GDM1 (cell line): ENCODE measurements around the gene GNPTG.

Source experiments
- DNase-seq: peaks from one replicate; lab custom pipeline; 2025; lab: John Stamatoyannopoulos, UW

The GNPTG gene

GRCh38 chr16:1351582-1352362 is at the start of gene GNPTG, which contains the start of gene TSR3:
Gene GNPTG, plus strand, starts transcription at chr16:1351931. Its CDS starts 35 bp downstream, at chr16:1351966.
Gene TSR3, minus strand, starts transcription at chr16:1351878. Its CDS starts 74 bp downstream, at chr16:1351804.
- DNase-seq, result peak; percentile 86

DNA sequence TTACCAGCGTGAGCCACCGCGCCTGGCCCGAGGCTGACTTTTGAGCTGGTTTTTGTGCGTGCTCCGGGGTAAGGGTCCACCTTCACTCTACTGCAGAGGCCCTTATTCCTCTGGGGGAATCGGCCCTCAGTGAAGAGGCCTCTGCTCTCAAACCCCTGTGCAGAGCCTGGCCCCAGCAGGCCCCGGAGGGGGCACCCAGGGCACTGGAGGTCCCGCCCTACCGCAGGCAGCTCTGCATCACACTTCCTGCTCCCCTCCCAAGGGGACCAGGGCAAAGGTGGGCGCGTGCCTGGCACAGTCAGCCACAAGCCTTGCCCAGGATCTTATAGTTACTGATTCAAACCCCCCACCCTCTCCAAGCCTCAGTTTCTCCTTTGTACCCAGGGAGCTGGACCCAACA is 45.9 kb upstream of the GNPTG start:
- no peak for DNase-seq

DNA sequence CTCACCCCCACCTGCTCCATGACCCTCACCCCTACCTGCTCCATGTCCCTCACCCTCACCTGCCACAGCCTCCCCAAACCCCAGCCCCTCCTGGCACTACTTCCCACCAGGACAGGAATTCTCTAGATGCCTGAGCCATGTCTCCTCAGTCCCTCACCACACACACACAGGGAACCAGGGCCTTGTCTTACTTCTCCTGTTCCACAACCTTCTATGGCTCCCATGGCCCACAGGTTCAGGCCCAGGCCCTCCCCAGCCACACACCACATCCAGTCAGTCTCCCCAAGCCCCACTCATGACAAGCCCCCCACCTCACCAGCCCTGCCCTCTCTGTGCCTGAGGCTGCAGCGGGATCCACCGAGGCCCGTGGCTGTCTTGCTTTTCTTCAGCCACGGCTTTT is 45.4 kb upstream of the GNPTG start:
- no peak for DNase-seq

DNA sequence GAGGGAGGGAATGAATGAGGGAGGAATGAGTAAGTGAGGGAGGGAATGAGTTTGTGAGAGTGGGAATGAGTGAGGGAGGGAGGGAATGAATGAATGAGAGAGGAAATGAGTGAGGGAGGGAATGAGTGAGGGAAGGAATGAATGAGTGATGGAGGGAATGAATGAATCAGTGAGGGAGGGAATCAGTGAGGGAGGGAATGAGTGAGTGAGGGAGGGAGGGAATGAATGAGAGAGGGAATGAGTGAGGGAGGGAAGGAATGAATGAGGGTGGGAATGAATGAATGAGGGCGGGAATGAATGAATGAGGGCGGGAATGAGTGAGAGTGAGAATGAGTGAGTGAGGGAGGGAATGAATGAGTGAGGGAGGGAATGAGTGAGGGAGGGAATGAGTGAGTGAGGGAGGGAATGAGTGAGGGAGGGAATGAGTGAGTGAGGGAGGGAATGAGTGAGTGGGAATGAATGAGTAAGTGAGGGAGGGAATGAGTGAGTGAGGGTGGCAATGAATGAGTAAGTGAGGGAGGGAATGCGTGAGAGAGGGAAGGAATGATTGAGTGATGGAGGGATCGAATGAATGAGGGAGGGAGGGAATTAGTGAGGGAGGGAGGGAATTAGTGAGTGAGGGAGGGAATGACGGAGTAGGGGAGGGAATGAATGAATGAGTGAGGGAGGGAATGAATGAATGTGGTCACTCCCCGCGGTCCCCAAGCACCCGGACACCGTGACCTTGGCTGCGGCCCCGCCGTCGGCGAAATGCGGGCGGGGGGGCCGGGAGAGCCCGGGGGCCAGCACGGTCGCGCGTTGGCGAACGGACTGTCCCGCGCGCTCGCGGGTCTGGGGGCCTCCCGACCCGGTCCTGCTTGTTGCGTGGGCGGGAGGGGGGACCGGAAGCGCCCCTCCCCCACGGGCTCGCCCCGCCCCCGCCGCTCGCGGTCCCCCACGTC is 43.4 kb upstream of the GNPTG start:
- DNase-seq, result no peak

DNA sequence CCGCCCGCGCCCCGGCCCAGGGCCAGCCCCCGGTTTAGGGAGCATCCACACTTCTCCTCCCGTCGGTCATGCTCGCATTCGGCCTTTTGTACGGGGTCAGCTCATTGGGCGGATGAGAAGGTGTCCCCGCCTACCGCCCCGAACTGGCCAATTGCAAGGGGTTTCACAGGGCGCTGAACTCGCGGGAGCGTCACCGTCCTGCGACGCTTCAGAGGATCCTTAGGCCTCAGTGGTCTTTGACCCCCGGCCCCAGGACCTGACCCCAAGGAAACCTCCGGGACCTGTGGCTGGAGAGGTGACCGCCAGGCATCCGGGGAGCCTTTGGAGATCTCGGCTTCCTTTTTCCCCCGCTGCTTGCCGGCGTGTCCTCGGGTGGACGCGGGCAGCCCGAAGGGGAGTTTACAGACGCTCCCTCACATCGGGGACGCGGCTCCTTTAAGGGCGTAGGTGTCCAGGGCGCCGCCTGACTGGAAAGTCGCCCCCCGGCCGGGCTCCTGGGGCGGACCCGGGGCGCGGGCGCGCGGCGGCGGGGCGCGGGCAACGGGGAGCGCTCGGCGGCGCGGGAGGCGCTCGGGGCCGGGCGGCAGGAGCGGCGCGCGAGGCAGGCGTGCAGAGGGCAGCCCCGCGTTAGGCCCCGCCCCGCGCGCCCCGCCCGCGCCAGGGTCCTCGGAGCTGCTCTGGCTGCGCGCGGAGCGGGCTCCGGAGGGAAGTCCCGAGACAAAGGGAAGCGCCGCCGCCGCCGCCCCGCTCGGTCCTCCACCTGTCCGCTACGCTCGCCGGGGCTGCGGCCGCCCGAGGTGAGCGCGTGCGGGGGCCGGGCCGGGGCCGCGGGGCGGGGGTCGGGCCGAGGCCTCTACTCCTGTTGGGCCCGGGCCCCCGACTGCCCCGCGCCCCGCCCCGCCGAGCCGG is 42.5 kb upstream of the GNPTG start, which contains the start of gene UBE2I:
UBE2I (plus strand) TSS at position 660 of the 909 bp plus-strand sequence. CDS start 4,395 bp downstream, outside the sequence.
- DNase-seq, result peak; percentile 96

DNA sequence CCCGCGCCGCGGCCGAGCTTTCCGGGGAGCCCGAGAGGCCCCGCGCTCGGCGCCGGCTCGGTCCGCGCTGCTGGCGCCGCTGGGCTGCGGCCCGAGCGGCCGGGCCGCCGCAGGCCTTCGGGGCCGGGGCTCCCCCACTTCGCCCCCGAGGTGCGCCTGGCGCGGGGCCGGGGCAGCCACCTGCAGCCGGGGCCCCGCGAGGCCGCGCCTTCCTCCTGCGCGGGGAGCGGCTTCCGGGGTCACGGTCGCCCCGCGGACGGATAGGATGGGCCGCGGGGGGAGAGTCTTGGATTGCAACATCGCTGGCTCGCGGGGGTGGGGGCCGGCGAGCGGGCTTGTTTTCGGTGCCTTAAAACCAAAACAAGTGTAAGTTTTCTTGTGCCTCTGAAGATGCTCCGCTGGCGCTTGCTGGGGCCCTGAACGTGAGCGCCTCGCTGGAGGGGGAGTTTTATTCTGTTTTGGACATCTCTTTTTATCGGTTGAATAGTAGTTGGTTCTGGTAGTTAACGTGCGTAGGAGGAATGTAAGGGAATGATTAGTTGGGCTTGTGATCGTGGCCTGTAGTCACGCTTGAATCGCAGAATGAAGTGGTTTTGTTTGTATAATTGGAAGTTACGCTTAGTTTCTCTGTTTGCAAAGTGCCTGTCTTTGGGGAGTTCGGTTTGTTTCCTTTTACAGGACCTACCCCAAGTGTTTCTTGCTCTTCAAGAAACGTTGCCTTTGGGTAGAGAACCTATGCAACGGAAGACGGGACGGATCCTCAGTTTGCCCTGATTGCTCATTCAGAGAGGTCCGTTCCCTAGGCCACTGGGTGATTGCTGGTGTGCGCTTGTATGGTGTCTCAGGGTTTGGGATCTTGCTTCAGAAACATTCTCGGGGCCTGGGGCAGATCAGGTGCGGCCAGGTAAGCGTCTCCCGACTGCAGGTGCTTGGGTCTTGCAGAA is 41.6 kb upstream of the GNPTG start:
- DNase-seq, result no peak

DNA sequence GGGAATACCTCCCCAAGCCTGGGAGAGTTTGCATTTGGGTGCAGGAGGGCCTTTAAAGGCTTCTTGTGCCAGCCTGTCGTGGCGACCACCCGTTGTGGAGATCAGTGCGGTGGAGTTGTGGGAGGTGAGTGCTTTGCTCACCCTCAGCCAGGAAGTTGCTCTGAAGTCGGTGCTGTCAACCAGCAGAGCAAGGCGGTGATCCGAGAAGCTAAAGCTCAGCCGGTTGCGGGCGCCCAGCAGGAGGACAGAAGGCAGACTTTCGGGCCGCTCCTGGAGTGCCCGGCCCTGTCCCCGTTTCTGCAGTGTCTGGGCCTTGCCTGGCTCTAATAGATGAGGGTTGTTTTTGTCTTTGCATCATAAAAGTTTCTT is 40.9 kb upstream of the GNPTG start:
- DNase-seq, result no peak

- DNase-seq, result no peak
Observed at GRCh38 chr16:1311212-1311737, 40.5 kb upstream of the GNPTG start.

GRCh38 chr16:1311738-1312466 is 39.8 kb upstream of the GNPTG start:
- DNase-seq, result no peak

- DNase-seq, result no peak
Observed at GRCh38 chr16:1312467-1312816, 39.3 kb upstream of the GNPTG start.

GRCh38 chr16:1312903-1313302 is 38.8 kb upstream of the GNPTG start:
- DNase-seq, result no peak

DNA sequence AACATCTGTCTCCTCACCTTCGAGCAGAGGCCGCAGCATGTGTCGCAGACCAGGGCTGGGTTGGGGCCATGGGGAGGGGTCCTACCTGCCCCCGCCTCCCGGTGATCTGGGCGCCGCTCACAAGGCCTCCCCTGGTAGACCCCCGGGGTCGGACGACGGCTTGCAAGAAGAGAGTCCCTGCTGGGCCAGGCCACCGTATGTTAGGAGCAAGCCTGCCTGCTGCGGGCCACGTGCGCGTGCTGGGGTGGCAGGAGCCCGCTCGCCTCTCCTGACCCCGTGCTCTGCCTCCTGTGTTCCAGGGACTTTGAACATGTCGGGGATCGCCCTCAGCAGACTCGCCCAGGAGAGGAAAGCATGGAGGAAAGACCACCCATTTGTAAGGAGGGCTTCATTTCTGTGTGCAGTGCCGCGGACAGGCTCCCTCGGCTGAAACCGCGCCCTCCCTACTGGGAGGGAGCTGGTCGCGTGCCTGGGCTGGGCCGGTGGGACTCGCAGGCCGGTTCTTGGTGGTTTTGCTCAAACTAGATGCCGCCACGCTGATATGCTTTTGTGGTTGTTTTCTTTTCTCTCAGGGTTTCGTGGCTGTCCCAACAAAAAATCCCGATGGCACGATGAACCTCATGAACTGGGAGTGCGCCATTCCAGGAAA is 37.9 kb upstream of the GNPTG start:
- no peak for DNase-seq

- no peak for DNase-seq
Observed at GRCh38 chr16:1314399-1315068, 37.2 kb upstream of the GNPTG start.

DNA sequence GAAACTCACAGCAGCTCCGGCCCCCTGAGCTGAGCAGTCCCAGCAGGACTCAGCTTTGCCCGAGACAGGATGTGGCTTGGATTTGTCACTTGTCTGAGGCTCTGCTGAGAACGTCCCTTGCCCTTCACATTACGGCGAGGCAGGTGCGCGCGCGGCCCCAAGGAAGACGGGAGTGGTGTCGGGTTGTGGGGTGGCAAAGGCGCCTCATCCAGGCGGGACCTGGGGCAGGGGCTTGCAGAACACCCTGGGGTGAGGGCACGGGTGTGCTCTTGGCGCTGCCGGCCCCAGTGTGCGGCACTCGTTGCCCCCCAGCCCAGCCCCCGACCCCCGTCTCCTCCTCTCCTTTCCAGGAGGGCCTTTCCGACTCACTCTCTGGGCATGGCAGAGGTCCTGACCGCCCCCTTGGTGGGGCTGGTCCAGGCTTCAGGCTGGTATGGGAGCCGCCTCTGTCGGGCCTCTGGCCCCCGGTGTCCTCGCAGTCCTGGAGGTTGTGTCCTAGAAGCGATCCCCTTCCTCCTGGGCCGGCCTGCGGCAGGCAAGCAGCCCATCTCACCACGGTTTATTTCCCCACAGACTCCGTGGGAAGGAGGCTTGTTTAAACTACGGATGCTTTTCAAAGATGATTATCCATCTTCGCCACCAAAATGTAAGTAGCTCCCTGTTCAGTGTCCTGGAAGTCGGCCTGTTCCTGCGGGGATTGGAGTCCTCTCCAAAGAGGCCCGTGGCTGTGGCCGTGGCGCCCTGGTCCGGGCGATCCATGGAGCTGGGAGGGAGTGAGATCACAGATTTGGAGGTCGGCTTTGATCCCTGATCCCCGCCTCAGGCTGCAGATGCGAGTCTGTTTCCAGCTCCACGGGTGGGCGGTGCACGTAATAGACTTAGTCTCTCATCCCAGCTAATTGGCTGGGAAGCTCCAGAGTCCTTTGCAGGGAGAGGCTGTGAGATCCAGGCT is 36.4 kb upstream of the GNPTG start:
- no peak for DNase-seq

DNA sequence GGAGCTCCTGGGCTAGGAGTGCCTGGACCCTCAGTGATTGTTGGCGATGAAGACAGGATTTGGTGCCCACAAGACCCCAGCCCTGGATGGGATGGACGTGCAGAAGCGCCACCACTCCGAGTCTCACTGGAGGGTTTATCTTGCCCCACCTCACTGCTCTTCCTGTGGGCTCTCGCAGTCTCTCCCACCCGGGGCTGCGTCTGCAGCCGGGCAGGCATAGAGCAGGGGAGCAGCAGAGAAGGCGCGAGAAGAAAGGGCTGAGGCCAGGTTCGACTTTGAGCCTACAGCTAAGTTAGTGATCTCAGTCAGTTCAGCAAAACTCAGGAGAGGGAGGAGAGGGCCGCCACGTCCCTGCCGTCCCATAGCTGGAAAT is 35.7 kb upstream of the GNPTG start:
- no peak for DNase-seq

DNA sequence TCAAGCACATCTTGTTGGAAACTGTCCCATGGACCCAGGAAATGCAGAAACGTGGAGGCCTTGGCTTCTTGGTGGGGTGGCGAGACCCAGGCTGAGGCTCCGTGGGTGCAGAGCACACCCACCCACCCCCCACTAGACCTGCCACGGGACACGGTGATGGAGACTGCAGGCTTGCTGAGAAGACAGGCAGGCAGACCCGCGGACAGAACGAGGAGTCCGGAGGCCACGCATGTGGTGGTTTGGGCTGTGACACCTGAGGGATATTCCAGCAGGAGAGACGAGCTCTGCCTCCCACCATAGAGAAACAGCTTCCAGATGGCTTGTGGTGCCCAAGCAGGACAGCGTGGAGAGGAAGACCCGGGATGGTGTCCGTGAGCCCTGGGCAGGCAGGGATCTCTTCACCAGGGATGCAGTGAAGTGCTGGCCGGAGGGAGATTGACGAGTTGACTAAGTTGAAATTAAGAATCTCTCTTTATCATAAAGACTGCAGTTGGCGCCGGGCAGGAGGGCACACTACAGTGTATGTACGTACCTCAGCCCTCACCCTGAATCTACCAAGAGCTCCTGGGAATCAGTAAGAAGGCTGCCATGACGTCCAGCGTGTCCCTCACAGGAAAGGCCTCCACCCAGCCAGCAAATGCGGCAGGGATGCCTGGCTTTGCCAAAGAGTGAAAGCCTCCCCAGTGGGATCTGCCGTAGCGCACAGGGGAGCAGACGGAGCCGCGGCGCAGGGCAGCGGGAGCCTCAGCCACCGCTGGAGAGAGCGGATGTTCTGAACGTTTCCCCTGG is 34.1 kb upstream of the GNPTG start:
- DNase-seq, result no peak

DNA sequence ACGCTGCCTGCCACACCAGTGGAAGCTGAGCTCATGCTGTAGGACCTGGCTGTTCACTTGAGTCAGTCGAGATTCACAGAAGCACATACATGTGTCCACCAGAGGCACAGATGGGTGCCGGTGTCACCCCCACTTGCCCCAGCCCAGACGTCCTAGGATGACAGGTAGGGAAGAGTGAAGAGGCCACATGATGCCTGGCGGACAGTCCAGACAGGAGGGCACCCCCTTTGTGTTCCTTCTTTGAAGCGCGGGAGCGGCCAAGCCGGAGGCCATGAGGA is 33.5 kb upstream of the GNPTG start:
- DNase-seq, result no peak
